SU-DHL-6 (cell line): ENCODE measurements around the gene IL32.

Experiments
- H2AFZ ChIP-seq: fragments of 200-600 bp; sonication (generic); 2 replicates; pipeline ENCODE4 v1.6.1; 2014; ENCODE audit warnings: low read depth, mild to moderate bottlenecking, moderate library complexity, mixed read lengths, antibody characterized with exemption, low read length; ENCODE audit not compliant: severe bottlenecking
- H3F3A ChIP-seq: fragments of 200-600 bp; shearing (Covaris generic); 2 replicates; pipeline ENCODE4 v1.6.0; 2016; ENCODE audit warnings: antibody characterized with exemption, mild to moderate bottlenecking; ENCODE audit not compliant: insufficient read depth
- H3K27ac ChIP-seq: fragments of 200-600 bp; sonication (generic); 2 replicates; pipeline ENCODE4 v1.5.1; 2016; ENCODE audit warnings: low read depth, mild to moderate bottlenecking, low read length, moderate library complexity, mixed read lengths
- H3K27me3 ChIP-seq: fragments of 200-600 bp; sonication (generic), shearing (Covaris generic); 2 replicates; pipeline ENCODE4 v1.6.0; 2014; ENCODE audit warnings: mild to moderate bottlenecking, low read length
- H3K36me3 ChIP-seq: fragments of 200-600 bp; sonication (generic); 2 replicates; pipeline ENCODE4 v1.6.1; 2014; ENCODE audit warnings: mild to moderate bottlenecking, low read length, mixed read lengths
- H3K4me2 ChIP-seq: fragments of 300-600, 200-600 bp; shearing (Covaris generic), sonication (generic); 2 replicates; pipeline ENCODE4 v1.6.0; 2014; ENCODE audit warnings: low read length, low read depth, mild to moderate bottlenecking; ENCODE audit not compliant: poor library complexity, severe bottlenecking
- H3K4me3 ChIP-seq: fragments of 200-600 bp; sonication (generic); 2 replicates; pipeline ENCODE4 v1.5.1; 2014; ENCODE audit warnings: antibody characterized with exemption, low read length, mild to moderate bottlenecking, mixed read lengths; ENCODE audit not compliant: insufficient read depth, poor library complexity, severe bottlenecking
- H3K79me2 ChIP-seq: fragments of 200-600 bp; sonication (generic); 2 replicates; pipeline ENCODE4 v1.6.1; 2014; ENCODE audit warnings: mild to moderate bottlenecking, low read length, moderate library complexity; ENCODE audit not compliant: insufficient read depth
- H3K9ac ChIP-seq: fragments of 200-600 bp; sonication (generic); 2 replicates; pipeline ENCODE4 v1.7.0; 2014; ENCODE audit warnings: mild to moderate bottlenecking, low read length
- H3K9me2 ChIP-seq: fragments of 200-600 bp; sonication (generic); replicated peaks from 2 replicates; pipeline ENCODE4 v1.6.1; 2014; ENCODE audit warnings: low read length; ENCODE audit not compliant: insufficient read depth
- H3K9me3 ChIP-seq: fragments of 200-600 bp; sonication (generic); 2 replicates; pipeline ENCODE4 v1.6.1; 2014; ENCODE audit warnings: low read length, mixed read lengths; ENCODE audit not compliant: insufficient read depth
- H4K20me1 ChIP-seq: fragments of 200-600 bp; sonication (generic); 2 replicates; pipeline ENCODE4 v1.6.1; 2014; ENCODE audit warnings: low read depth, mild to moderate bottlenecking, antibody characterized with exemption, low read length, moderate library complexity, mixed read lengths
- CTCF ChIP-seq: fragments of 200-600 bp; sonication (generic); IDR thresholded peaks from one replicate; pipeline ENCODE4 v1.5.1; 2017; ENCODE audit warnings: antibody characterized with exemption, mild to moderate bottlenecking, low read length, moderate library complexity; ENCODE audit not compliant: insufficient read depth, poor library complexity, severe bottlenecking
- EZH2phosphoT487 ChIP-seq: fragments of 200-600 bp; sonication (generic), shearing (Covaris generic); conservative IDR thresholded peaks from 2 replicates; pipeline ENCODE4 v1.6.1; 2018; ENCODE audit warnings: mild to moderate bottlenecking, antibody characterized with exemption, low read length, moderate library complexity, mixed read lengths

IL32 gene

GRCh38 chr16:3094289-3095027, 29.0 kb downstream of the IL32 start:
- peaks cover 5% of the 10 kb centered on the region; the same call in 1 of the 2 replicates for H3F3A ChIP-seq
- no peak overlapping the region for H3K27ac ChIP-seq
- no peaks in the 10 kb centered on the region for H4K20me1 ChIP-seq
- no peaks in the 10 kb centered on the region for H3K79me2 ChIP-seq
- H2AFZ ChIP-seq, result no peak overlapping the region
- H3K27me3 ChIP-seq, result no peaks in the 10 kb centered on the region
- TF ChIP-seq CTCF (peak; percentile 75), EZH2phosphoT487 (no peak)
- H3K9me3 ChIP-seq, result no peaks in the 10 kb centered on the region
- no peak overlapping the region for H3K4me3 ChIP-seq
- H3K36me3 ChIP-seq, result no peaks in the 10 kb centered on the region
- H3K9me2 ChIP-seq, result no peaks in the 10 kb centered on the region
- H3K4me2 ChIP-seq, result no peak overlapping the region
- H3K9ac ChIP-seq, result no peak overlapping the region

GRCh38 chr16:3095869-3096268, 30.4 kb downstream of the IL32 start:
- H3K9me3 ChIP-seq, result no peaks in the 10 kb centered on the region
- H3K9me2 ChIP-seq, result no peaks in the 10 kb centered on the region
- H3K9ac ChIP-seq, result no peak overlapping the region
- no peaks in the 10 kb centered on the region for H4K20me1 ChIP-seq
- H3K4me2 ChIP-seq, result no peak overlapping the region
- H3K27me3 ChIP-seq, result no peaks in the 10 kb centered on the region
- no peaks in the 10 kb centered on the region for H3K79me2 ChIP-seq
- H2AFZ ChIP-seq, result peak overlapping the region; percentile 13
- no peaks in the 10 kb centered on the region for H3K36me3 ChIP-seq
- H3F3A ChIP-seq, result peaks cover 5% of the 10 kb centered on the region; the same call in 1 of the 2 replicates
- no peak overlapping the region for H3K4me3 ChIP-seq
- H3K27ac ChIP-seq, result no peak overlapping the region
- TF ChIP-seq CTCF, result peak; percentile 25
- no peak for TF ChIP-seq EZH2phosphoT487

GRCh38 chr16:3096362-3096761, 30.9 kb downstream of the IL32 start:
- H3K4me2 ChIP-seq, result no peak overlapping the region
- H3K9ac ChIP-seq, result no peak overlapping the region
- TF ChIP-seq EZH2phosphoT487, result no peak
- TF ChIP-seq CTCF, result no peak
- H3K27ac ChIP-seq, result no peak overlapping the region
- H3K79me2 ChIP-seq, result no peaks in the 10 kb centered on the region
- no peaks in the 10 kb centered on the region for H3K36me3 ChIP-seq
- no peak overlapping the region for H3K4me3 ChIP-seq
- H4K20me1 ChIP-seq, result no peaks in the 10 kb centered on the region
- H3K9me2 ChIP-seq, result no peaks in the 10 kb centered on the region
- no peaks in the 10 kb centered on the region for H3K27me3 ChIP-seq
- H2AFZ ChIP-seq, result no peak overlapping the region
- peaks cover 5% of the 10 kb centered on the region; the same call in 1 of the 2 replicates for H3F3A ChIP-seq
- no peaks in the 10 kb centered on the region for H3K9me3 ChIP-seq
